Left renal cortex interstitium (tissue), 4 donors: ENCODE measurements around the gene TMEM38A. TPM values are rescaled to one million over a fixed set of nuclear protein-coding genes. Genes with fewer than 3 reads are reported as not detected.

Source experiments
- DNase-seq, 4 donors: peaks; one replicate each; pipeline ENCODE4 v3.0.0-alpha.2; 2013; ENCODE audit warnings: low read depth in 4 of 4, low spot score in 2 of 4, missing footprints in 1 of 4
- polyA plus RNA-seq, 4 donors: library from polyadenylated mRNA; unstranded; fragments of 120-200 nt; gene quantifications; one replicate each; pipeline ENCODE4 v1.2.1, GENCODE V29; 2013; ENCODE audit not compliant: insufficient read length in 4 of 4

The TMEM38A gene
- polyA plus RNA-seq, 4 donors, result 6.0 to 12.7 (median 8.8) TPM

DNA sequence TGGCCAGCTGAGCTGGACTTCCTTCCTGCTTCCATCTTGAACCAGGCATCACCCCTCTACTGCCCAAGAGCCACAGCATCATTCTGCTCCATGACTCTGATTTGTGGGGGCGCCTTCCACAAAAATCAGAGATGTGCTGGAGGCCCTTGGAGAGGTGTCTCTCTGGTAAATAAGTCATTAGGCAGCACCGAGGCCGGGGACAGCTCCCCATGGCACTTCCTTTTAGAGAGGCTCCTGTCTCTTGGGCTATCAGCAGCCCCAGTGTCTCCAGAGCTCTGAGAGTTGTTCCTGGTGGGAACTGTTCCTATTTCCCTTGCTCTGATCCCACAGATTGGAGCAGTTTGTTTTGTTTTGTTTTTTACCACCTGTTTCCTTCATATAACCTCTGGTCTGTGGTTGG is 78.6 kb downstream of the TMEM38A start:
- no peak for DNase-seq

Other genes with a start within 250 kb of the TMEM38A start
- gene EPS15L1, start 189.2 kb upstream of the TMEM38A start, polyA plus RNA-seq, result 10 to 100 TPM; 26.8 to 37.1 (median 32.2) TPM
- gene CALR3, start 165.0 kb upstream of the TMEM38A start, polyA plus RNA-seq, result under 1 TPM in 1 of 4 donors, not detected in 3; 0.14 TPM
- gene C19orf44, start 164.7 kb upstream of the TMEM38A start, polyA plus RNA-seq, result 10 to 100 TPM; 13.8 to 18.9 (median 16.5) TPM
- 10 to 100 TPM; 26.6 to 56.5 (median 48.8) TPM for gene CHERP, start 118.7 kb upstream of the TMEM38A start, polyA plus RNA-seq
- 10 to 100 TPM; 38.3 to 47.3 (median 43.0) TPM for gene SLC35E1, start 88.7 kb upstream of the TMEM38A start, polyA plus RNA-seq
- gene MED26, start 32.9 kb upstream of the TMEM38A start, polyA plus RNA-seq, result 1 to 10 TPM; 5.8 to 9.5 (median 8.0) TPM
- 100 to 1,000 TPM in 2 of 4 donors, 10 to 100 TPM in 2; 91.1 to 110 (median 100) TPM for gene SMIM7, start 995 bp upstream of the TMEM38A start, polyA plus RNA-seq
- gene NWD1, start 58.7 kb downstream of the TMEM38A start, polyA plus RNA-seq, result under 1 TPM; 0.03 to 0.14 (median 0.09) TPM
- gene SIN3B, start 168.3 kb downstream of the TMEM38A start, polyA plus RNA-seq, result 10 to 100 TPM; 43.0 to 94.6 (median 68.0) TPM
- 1 to 10 TPM in 3 of 4 donors, under 1 TPM in 1; 0.96 to 1.3 (median 1.2) TPM for gene F2RL3, start 227.9 kb downstream of the TMEM38A start, polyA plus RNA-seq